ENCODE results near the gene CTXND1.

The CTXND1 gene

GRCh38 chr15:80246425-80246894, 5.6 kb downstream of the CTXND1 start:
- no peak for DNase-seq (ENCODE audit: low spot score in 2 of 2)
- Histone ChIP-seq H3K9me3 (no peaks in the 10 kb centered on the region), H3K4me3 (no peak overlapping the region), H3K36me3 (replicated peaks) (no peaks in the 10 kb centered on the region), H3K4me1 (no peaks in the 10 kb centered on the region), H3K27me3 (ENCODE audit: low read depth) (peaks cover 47% of the 10 kb centered on the region)
- in situ Hi-C loops (cut with MboI; ENCODE audit: low sequenced_read_pairs), result no loop called here

DNA sequence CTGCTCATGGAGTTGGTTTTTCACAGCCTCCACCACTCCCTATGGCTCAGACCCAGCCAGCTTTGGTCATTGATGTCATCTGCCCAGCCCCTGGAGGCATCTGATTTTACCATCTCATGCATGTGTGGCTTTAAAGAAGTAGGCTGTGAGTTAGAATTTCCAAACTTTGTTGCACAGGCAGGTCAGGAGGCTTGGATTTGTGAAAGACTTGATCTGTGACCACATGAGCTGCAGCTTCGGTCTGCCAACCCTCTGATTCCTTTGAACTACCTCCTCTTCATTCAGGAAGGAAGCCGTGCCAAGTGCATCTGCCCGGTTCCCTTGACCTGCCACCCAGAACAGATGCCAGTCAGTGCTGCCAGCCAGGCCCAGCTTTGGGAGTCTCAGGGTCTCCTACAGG, 9.2 kb downstream of the CTXND1 start:
- DNase-seq (ENCODE audit: low spot score in 2 of 2), result no peak
- in situ Hi-C loops (cut with MboI; ENCODE audit: low sequenced_read_pairs), result no loop called here
- peaks cover 22% of the 10 kb centered on the region for H3K27me3 ChIP-seq (ENCODE audit: low read depth)
- no peaks in the 10 kb centered on the region for H3K36me3 ChIP-seq (replicated peaks)
- H3K4me3 ChIP-seq, result no peak overlapping the region
- no peaks in the 10 kb centered on the region for H3K4me1 ChIP-seq
- H3K9me3 ChIP-seq, result no peaks in the 10 kb centered on the region

DNA sequence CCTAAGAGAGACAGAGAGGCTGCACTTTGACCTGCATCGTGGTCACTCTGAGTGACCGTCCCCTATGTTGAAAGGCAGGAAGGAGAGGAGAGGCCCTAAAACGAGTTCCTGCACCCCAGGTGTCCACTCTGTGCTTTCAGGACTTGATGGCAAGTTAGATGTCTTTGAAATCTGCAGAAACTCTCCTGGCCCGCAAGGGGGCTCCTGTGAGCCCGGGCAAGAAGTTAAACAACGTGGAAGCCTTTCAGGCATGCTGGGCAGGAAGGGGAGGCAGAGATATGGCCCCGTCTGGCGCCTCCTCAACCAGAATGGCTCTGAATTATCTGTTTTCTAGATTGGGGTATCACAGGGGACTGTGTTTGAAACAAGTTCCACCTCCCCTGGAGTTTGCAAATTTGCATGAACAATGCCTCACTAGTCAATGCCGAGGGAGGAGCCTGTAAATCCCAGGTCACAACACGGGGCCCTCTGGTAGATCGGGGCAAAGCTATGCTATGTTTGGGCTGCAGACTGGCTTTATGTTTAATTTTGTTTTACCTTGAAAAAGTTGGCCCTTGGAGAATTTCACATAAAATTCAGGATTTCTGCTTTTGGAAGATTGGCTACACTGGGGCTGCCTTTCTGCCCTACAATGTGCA, 9.8 kb downstream of the CTXND1 start:
- DNase-seq (ENCODE audit: low spot score in 2 of 2), result peak; percentile 71 to 74
- no peaks in the 10 kb centered on the region for H3K36me3 ChIP-seq (replicated peaks)
- in situ Hi-C loops (cut with MboI; ENCODE audit: low sequenced_read_pairs), result no loop called here

DNA sequence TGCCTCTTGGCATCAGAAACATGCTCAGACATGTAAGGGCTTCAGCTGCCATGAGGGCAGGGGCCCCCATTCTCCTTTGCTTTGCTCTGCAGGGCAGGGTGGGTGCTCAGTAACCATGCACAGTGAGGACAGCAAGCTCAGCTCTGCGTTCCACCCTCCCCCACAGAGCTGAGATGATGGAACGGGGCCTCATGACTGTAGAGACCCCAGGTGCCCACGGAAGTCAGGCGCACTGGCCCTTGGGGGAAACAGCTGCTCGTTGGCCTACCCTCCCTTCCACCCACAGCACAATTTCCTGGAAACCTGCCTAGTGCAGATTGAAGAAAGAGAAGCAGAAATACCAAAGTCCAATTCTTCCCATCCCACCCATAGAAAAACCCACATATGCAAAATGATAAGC, 10.5 kb downstream of the CTXND1 start:
- H3K4me3 ChIP-seq, result no peak overlapping the region
- H3K27me3 ChIP-seq (ENCODE audit: low read depth), result peaks cover 18% of the 10 kb centered on the region
- no peaks in the 10 kb centered on the region for H3K9me3 ChIP-seq
- H3K36me3 ChIP-seq (replicated peaks), result no peaks in the 10 kb centered on the region
- in situ Hi-C loops (cut with MboI; ENCODE audit: low sequenced_read_pairs), result no loop called here
- H3K4me1 ChIP-seq, result no peaks in the 10 kb centered on the region
- no peak for DNase-seq (ENCODE audit: low spot score in 2 of 2)

More for the DNA sequence above, 9.8 kb downstream of the CTXND1 start:
- no peaks in the 10 kb centered on the region for H3K9me3 ChIP-seq
- no peaks in the 10 kb centered on the region for H3K4me1 ChIP-seq
- no peak overlapping the region for H3K4me3 ChIP-seq
- peaks cover 22% of the 10 kb centered on the region for H3K27me3 ChIP-seq (ENCODE audit: low read depth)

DNA sequence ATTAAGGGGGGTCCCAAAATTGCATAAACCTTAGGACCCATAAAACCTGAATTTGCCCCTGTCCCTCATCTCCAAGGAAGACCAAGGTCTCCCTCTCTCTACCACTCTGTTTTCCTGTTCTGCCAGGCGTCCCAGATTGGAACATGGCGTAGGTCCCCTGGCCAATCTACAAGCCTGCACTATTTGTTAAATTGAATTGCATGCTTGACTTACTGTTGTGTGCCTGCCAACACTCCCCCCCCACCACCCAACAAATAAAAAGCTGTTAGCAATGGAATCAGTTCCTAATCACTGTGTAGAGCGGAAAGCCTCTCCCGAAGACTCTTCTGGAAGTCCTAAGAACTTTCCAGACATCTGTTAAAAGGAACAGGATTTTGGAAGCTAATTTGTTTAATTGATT, 11.7 kb downstream of the CTXND1 start:
- H3K27me3 ChIP-seq (ENCODE audit: low read depth), result peaks cover 7% of the 10 kb centered on the region
- DNase-seq (ENCODE audit: low spot score in 2 of 2), result no peak
- H3K4me1 ChIP-seq, result no peaks in the 10 kb centered on the region
- no peaks in the 10 kb centered on the region for H3K9me3 ChIP-seq
- no peaks in the 10 kb centered on the region for H3K36me3 ChIP-seq (replicated peaks)
- H3K4me3 ChIP-seq, result no peak overlapping the region
- in situ Hi-C loops (cut with MboI; ENCODE audit: low sequenced_read_pairs), result no loop called here

DNA sequence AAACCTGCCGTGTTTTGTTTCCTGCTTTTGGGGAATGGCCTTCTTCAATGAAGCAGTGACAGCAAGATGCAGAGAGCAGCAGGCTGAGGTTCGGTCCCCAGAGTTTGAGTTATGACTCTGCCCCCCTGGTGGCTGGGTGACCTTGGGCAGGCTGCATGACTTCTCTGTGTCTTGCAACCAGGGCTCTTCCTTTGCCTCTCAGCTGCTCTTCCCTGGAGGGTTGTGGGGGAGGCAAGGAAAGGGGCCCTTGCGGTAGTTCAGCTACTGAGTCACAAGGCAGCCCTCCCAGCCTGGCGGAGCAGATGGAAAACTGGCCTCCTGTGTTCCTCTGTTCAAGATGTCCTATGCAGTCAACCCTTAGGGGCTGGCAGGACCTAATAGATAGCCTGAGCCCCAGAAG, 17.1 kb downstream of the CTXND1 start:
- peak in 1 of 2 experiments; percentile 71 for DNase-seq (ENCODE audit: low spot score in 2 of 2)
- in situ Hi-C loops (cut with MboI; ENCODE audit: low sequenced_read_pairs), result no loop called here
- H3K4me3 ChIP-seq, result no peak overlapping the region
- no peaks in the 10 kb centered on the region for H3K27me3 ChIP-seq (ENCODE audit: low read depth)
- H3K36me3 ChIP-seq (replicated peaks), result no peaks in the 10 kb centered on the region
- no peaks in the 10 kb centered on the region for H3K9me3 ChIP-seq
- peaks cover 14% of the 10 kb centered on the region for H3K4me1 ChIP-seq

DNA sequence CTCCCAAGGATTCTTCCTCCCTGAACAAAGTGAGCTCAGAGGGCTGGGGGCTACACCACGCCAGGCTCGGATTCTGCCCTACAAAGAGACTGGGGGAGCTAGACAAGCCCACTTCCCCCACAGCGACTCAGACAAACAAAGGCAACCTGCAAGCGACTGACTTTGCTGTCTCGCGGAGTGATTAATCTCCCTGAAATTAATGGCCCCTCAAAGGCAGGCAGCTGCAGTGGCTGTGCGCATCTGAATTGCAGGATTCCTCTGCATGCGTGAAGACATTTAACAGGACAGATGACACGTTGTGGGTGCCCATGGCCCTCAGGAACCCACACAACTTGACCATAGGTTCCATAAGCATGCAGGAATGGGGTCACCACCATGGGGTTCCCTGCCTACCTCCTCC, 18.4 kb downstream of the CTXND1 start:
- in situ Hi-C loops (cut with MboI; ENCODE audit: low sequenced_read_pairs), result no loop called here
- no peak for DNase-seq (ENCODE audit: low spot score in 2 of 2)
- Histone ChIP-seq H3K36me3 (replicated peaks) (no peaks in the 10 kb centered on the region), H3K9me3 (no peaks in the 10 kb centered on the region), H3K4me1 (peaks cover 14% of the 10 kb centered on the region), H3K4me3 (no peak overlapping the region), H3K27me3 (ENCODE audit: low read depth) (no peaks in the 10 kb centered on the region)

- peak in 1 of 2 experiments; percentile 94 for DNase-seq (ENCODE audit: low spot score in 2 of 2)
- Histone ChIP-seq H3K4me1 (peaks cover 14% of the 10 kb centered on the region), H3K27me3 (ENCODE audit: low read depth) (no peaks in the 10 kb centered on the region), H3K4me3 (no peak overlapping the region), H3K9me3 (no peaks in the 10 kb centered on the region), H3K36me3 (replicated peaks) (no peaks in the 10 kb centered on the region)
- in situ Hi-C loops (cut with MboI; ENCODE audit: low sequenced_read_pairs), result no loop called here
These were observed 20.6 kb downstream of the CTXND1 start for GRCh38 chr15:80231371-80231770.

DNA sequence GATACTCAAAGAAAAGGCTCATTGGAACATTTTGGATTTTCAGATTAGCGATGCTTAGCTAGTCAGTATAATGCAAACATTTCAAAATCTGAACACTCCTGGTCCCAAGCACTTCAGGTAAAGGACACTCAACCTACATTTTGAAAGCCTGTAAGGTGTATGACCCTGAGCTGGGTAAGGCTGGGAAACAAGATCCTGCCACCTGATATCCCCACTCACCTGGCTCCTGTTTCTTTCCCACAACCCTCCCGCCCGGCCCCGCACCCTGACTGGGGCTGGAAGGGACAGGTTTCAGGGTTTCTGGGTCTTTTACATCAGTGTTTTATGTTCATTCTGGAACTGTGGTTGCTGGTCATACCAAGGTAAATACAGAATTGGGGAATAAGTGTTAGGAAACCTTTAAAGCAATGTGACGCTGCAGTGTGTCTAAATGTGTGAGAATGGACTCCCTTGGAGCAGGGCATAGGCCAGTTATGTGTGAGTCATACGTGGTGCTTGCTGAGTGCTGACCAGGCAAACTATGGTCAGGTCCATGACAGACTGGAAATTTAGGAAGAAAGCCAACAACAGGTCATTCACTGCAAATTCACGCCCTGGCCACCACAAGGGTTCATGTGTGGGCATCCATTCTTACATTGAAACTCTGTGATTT, 22.9 kb downstream of the CTXND1 start:
- no peaks in the 10 kb centered on the region for H3K9me3 ChIP-seq
- in situ Hi-C loops (cut with MboI; ENCODE audit: low sequenced_read_pairs), result no loop called here

GRCh38 chr15:80219955-80220354, 32.1 kb downstream of the CTXND1 start:
- Histone ChIP-seq H3K36me3 (replicated peaks) (no peaks in the 10 kb centered on the region), H3K9me3 (no peaks in the 10 kb centered on the region), H3K4me1 (no peaks in the 10 kb centered on the region), H3K27me3 (ENCODE audit: low read depth) (peaks cover 4% of the 10 kb centered on the region; the same call in 1 of the 2 replicates), H3K4me3 (no peak overlapping the region)
- in situ Hi-C loops (cut with MboI; ENCODE audit: low sequenced_read_pairs), result no loop called here
- DNase-seq (ENCODE audit: low spot score in 2 of 2), result no peak

More for the DNA sequence above, 22.9 kb downstream of the CTXND1 start:
- no peak for DNase-seq (ENCODE audit: low spot score in 2 of 2)
- peaks cover 14% of the 10 kb centered on the region for H3K4me1 ChIP-seq
- H3K36me3 ChIP-seq (replicated peaks), result no peaks in the 10 kb centered on the region
- H3K4me3 ChIP-seq, result no peak overlapping the region
- 0 out of 2 replicates have a peak, but pooled peaks cover 3% of the 10 kb centered on the region for H3K27me3 ChIP-seq (ENCODE audit: low read depth)

- Histone ChIP-seq H3K27me3 (ENCODE audit: low read depth) (peaks cover 4% of the 10 kb centered on the region; the same call in 1 of the 2 replicates), H3K4me3 (no peak overlapping the region), H3K36me3 (replicated peaks) (no peaks in the 10 kb centered on the region), H3K9me3 (no peaks in the 10 kb centered on the region), H3K4me1 (no peaks in the 10 kb centered on the region)
- no peak for DNase-seq (ENCODE audit: low spot score in 2 of 2)
- in situ Hi-C loops (cut with MboI; ENCODE audit: low sequenced_read_pairs), result no loop called here
These were observed 34.6 kb downstream of the CTXND1 start for GRCh38 chr15:80217327-80217900.

- H3K9me3 ChIP-seq, result no peaks in the 10 kb centered on the region
- H3K27me3 ChIP-seq (ENCODE audit: low read depth), result peaks cover 4% of the 10 kb centered on the region; the same call in 1 of the 2 replicates
- no peak overlapping the region for H3K4me3 ChIP-seq
- no peak for DNase-seq (ENCODE audit: low spot score in 2 of 2)
- H3K36me3 ChIP-seq (replicated peaks), result no peaks in the 10 kb centered on the region
- H3K4me1 ChIP-seq, result no peaks in the 10 kb centered on the region
- in situ Hi-C loops (cut with MboI; ENCODE audit: low sequenced_read_pairs), result no loop called here
These were observed 35.1 kb downstream of the CTXND1 start for GRCh38 chr15:80216911-80217310.

DNA sequence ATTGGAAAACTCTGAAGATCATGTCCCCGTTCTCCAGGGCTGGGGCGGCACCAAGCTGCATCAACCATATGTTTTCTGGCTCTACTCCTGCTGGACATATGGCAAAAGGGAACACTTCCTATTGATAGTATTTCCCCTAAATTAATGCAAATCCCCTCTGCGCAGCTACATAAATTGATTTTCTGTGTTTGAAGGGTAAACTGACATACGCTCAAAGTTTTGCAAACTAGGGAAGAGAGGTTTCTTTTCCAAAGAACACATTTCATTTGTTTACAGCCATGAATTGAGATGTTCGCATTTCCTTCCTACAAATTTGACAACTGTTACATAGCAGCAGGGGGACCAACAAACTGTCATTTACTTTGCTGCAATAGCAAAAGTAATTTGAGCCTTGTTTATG, 35.9 kb downstream of the CTXND1 start:
- in situ Hi-C loops (cut with MboI; ENCODE audit: low sequenced_read_pairs), result no loop called here
- no peak for DNase-seq (ENCODE audit: low spot score in 2 of 2)
- 0 out of 2 replicates have a peak, but pooled peaks cover 6% of the 10 kb centered on the region for H3K27me3 ChIP-seq (ENCODE audit: low read depth)
- no peak overlapping the region for H3K4me3 ChIP-seq
- H3K4me1 ChIP-seq, result no peaks in the 10 kb centered on the region
- no peaks in the 10 kb centered on the region for H3K36me3 ChIP-seq (replicated peaks)
- no peaks in the 10 kb centered on the region for H3K9me3 ChIP-seq

GRCh38 chr15:80214910-80215309, 37.1 kb downstream of the CTXND1 start:
- H3K27me3 ChIP-seq (ENCODE audit: low read depth), result 0 out of 2 replicates have a peak, but pooled peaks cover 6% of the 10 kb centered on the region
- no peaks in the 10 kb centered on the region for H3K4me1 ChIP-seq
- no peak overlapping the region for H3K4me3 ChIP-seq
- in situ Hi-C loops (cut with MboI; ENCODE audit: low sequenced_read_pairs), result no loop called here
- no peak for DNase-seq (ENCODE audit: low spot score in 2 of 2)
- no peaks in the 10 kb centered on the region for H3K36me3 ChIP-seq (replicated peaks)
- no peaks in the 10 kb centered on the region for H3K9me3 ChIP-seq
